Measurements from ENCODE around the gene ACHE. TPM values are rescaled to one million over a fixed set of nuclear protein-coding genes. Genes with fewer than 3 reads are reported as not detected.

The ACHE gene
- total RNA-seq, 1 donor, result 0.27 TPM

GRCh38 chr7:100886142-100886935, 9.3 kb downstream of the ACHE start:
- no peak for DNase-seq (ENCODE audit: low read depth in 2 of 3, low spot score in 2 of 3)

GRCh38 chr7:100885440-100886141, 10.1 kb downstream of the ACHE start:
- DNase-seq (ENCODE audit: low read depth in 2 of 3, low spot score in 2 of 3), result no peak

- no peak for DNase-seq (ENCODE audit: low read depth in 2 of 3, low spot score in 2 of 3)
These were observed 10.8 kb downstream of the ACHE start for GRCh38 chr7:100884736-100885439.

GRCh38 chr7:100882785-100883526, 12.7 kb downstream of the ACHE start:
- no peak for DNase-seq (ENCODE audit: low read depth in 2 of 3, low spot score in 2 of 3)

GRCh38 chr7:100882201-100882600, 13.5 kb downstream of the ACHE start:
- DNase-seq (ENCODE audit: low read depth in 2 of 3, low spot score in 2 of 3), result no peak

GRCh38 chr7:100881136-100881535, 14.6 kb downstream of the ACHE start:
- DNase-seq (ENCODE audit: low read depth in 2 of 3, low spot score in 2 of 3), result no peak

GRCh38 chr7:100880645-100881044, 15.0 kb downstream of the ACHE start:
- DNase-seq (ENCODE audit: low read depth in 2 of 3, low spot score in 2 of 3), result no peak

GRCh38 chr7:100879685-100880261, 15.9 kb downstream of the ACHE start:
- DNase-seq (ENCODE audit: low read depth in 2 of 3, low spot score in 2 of 3), result no peak

GRCh38 chr7:100878685-100879084, 17.0 kb downstream of the ACHE start:
- DNase-seq (ENCODE audit: low read depth in 2 of 3, low spot score in 2 of 3), result no peak

- no peak for DNase-seq (ENCODE audit: low read depth in 2 of 3, low spot score in 2 of 3)
These were observed 17.7 kb downstream of the ACHE start for GRCh38 chr7:100878013-100878412.

GRCh38 chr7:100875356-100875751, 20.3 kb downstream of the ACHE start:
- DNase-seq (ENCODE audit: low read depth in 2 of 3, low spot score in 2 of 3), result peak in 2 of 3 donors; percentile 28 to 44

GRCh38 chr7:100874577-100875355, 20.9 kb downstream of the ACHE start, which contains the start of gene SRRT:
SRRT (plus strand) TSS chr7:100875103; CDS start chr7:100875591, 488 bp downstream.
- peak; percentile 94 to 99 (median 98) for DNase-seq (ENCODE audit: low read depth in 2 of 3, low spot score in 2 of 3)

GRCh38 chr7:100874300-100874576, 21.4 kb downstream of the ACHE start:
- no peak for DNase-seq (ENCODE audit: low read depth in 2 of 3, low spot score in 2 of 3)

GRCh38 chr7:100873599-100874299, 21.9 kb downstream of the ACHE start:
- DNase-seq (ENCODE audit: low read depth in 2 of 3, low spot score in 2 of 3), result no peak

- DNase-seq (ENCODE audit: low read depth in 2 of 3, low spot score in 2 of 3), result no peak
These were observed 27.8 kb downstream of the ACHE start for GRCh38 chr7:100867776-100868485.

GRCh38 chr7:100867040-100867775, 28.5 kb downstream of the ACHE start, which contains the start of gene TRIP6:
TRIP6 (plus strand) TSS chr7:100867387; CDS start chr7:100867498, 111 bp downstream.
- peak in 2 of 3 donors; percentile 66 to 79 for DNase-seq (ENCODE audit: low read depth in 2 of 3, low spot score in 2 of 3)

GRCh38 chr7:100866729-100867039, 29.0 kb downstream of the ACHE start:
- no peak for DNase-seq (ENCODE audit: low read depth in 2 of 3, low spot score in 2 of 3)
